Measurements from ENCODE around the gene UBAP2L.

UBAP2L gene

GRCh38 chr1:154182344-154183045, 38.3 kb upstream of the UBAP2L start:
- Histone ChIP-seq H3K36me3 (ENCODE audit: insufficient read depth, low read length) (peaks cover 37% of the 10 kb centered on the region), H3K79me2 (ENCODE audit: insufficient read depth, low read length) (peaks cover 58% of the 10 kb centered on the region), H3K4me3 (ENCODE audit: low read depth in 1 of 2, low read length in 2 of 2) (peak overlapping the region; percentile 59 to 86), H3K9me3 (ENCODE audit: insufficient read depth, low read length, severe bottlenecking) (no peaks in the 10 kb centered on the region), H2AFZ (ENCODE audit: low read depth, low read length) (peak overlapping the region; percentile 69), H3K27me3 (ENCODE audit: insufficient read depth, low read length, poor library complexity) (no peaks in the 10 kb centered on the region), H3K9ac (ENCODE audit: low read depth, low read length) (peak overlapping the region; percentile 78), H3K4me2 (ENCODE audit: insufficient read depth, low read length) (peak overlapping the region; percentile 92), H4K20me1 (ENCODE audit: insufficient read depth, low read length) (peaks cover 47% of the 10 kb centered on the region), H3K4me1 (ENCODE audit: insufficient read depth, low read length) (peaks cover 56% of the 10 kb centered on the region), H3K27ac (ENCODE audit: low read length) (peak overlapping the region; percentile 87)
- DNase-seq (peak; percentile 91), ATAC-seq (ENCODE audit: insufficient read depth, low read depth) (peak; percentile 77)
- TF ChIP-seq CTCF (IDR thresholded peaks at IDR 0.05; ENCODE audit: borderline replicate concordance, extremely low read depth, low read length, poor library complexity, severe bottlenecking) (no peak), EZH2 (IDR thresholded peaks at IDR 0.05; ENCODE audit: borderline replicate concordance, low read depth, low read length, severe bottlenecking) (no peak)

GRCh38 chr1:154183046-154183915, 37.5 kb upstream of the UBAP2L start:
- Histone ChIP-seq H3K4me1 (ENCODE audit: insufficient read depth, low read length) (peaks cover 48% of the 10 kb centered on the region), H3K36me3 (ENCODE audit: insufficient read depth, low read length) (peaks cover 29% of the 10 kb centered on the region), H3K9me3 (ENCODE audit: insufficient read depth, low read length, severe bottlenecking) (no peaks in the 10 kb centered on the region), H2AFZ (ENCODE audit: low read depth, low read length) (peak overlapping the region; percentile 93), H4K20me1 (ENCODE audit: insufficient read depth, low read length) (peaks cover 39% of the 10 kb centered on the region), H3K4me2 (ENCODE audit: insufficient read depth, low read length) (peak overlapping the region; percentile 92), H3K9ac (ENCODE audit: low read depth, low read length) (peak overlapping the region; percentile 78), H3K4me3 (ENCODE audit: low read depth in 1 of 2, low read length in 2 of 2) (peak overlapping the region; percentile 59 to 86), H3K79me2 (ENCODE audit: insufficient read depth, low read length) (peaks cover 50% of the 10 kb centered on the region), H3K27ac (ENCODE audit: low read length) (peak overlapping the region; percentile 87), H3K27me3 (ENCODE audit: insufficient read depth, low read length, poor library complexity) (no peaks in the 10 kb centered on the region)
- TF ChIP-seq EZH2 (IDR thresholded peaks at IDR 0.05; ENCODE audit: borderline replicate concordance, low read depth, low read length, severe bottlenecking) (no peak), CTCF (IDR thresholded peaks at IDR 0.05; ENCODE audit: borderline replicate concordance, extremely low read depth, low read length, poor library complexity, severe bottlenecking) (no peak)
- ATAC-seq (ENCODE audit: insufficient read depth, low read depth) = peak; percentile 82
- DNase-seq = peak; percentile 97

GRCh38 chr1:154186177-154186576, 34.6 kb upstream of the UBAP2L start:
- ATAC-seq (ENCODE audit: insufficient read depth, low read depth) (no peak), DNase-seq (peak; percentile 63)
- Histone ChIP-seq H3K9ac (ENCODE audit: low read depth, low read length) (no peak overlapping the region), H3K36me3 (ENCODE audit: insufficient read depth, low read length) (peaks cover 3% of the 10 kb centered on the region; the same call in 1 of the 2 replicates), H3K9me3 (ENCODE audit: insufficient read depth, low read length, severe bottlenecking) (no peaks in the 10 kb centered on the region), H3K79me2 (ENCODE audit: insufficient read depth, low read length) (peaks cover 21% of the 10 kb centered on the region), H2AFZ (ENCODE audit: low read depth, low read length) (no peak overlapping the region; the same call in 1 of the 2 replicates), H3K4me1 (ENCODE audit: insufficient read depth, low read length) (peaks cover 19% of the 10 kb centered on the region), H4K20me1 (ENCODE audit: insufficient read depth, low read length) (peaks cover 11% of the 10 kb centered on the region), H3K4me3 (ENCODE audit: low read depth in 1 of 2, low read length in 2 of 2) (no peak overlapping the region), H3K4me2 (ENCODE audit: insufficient read depth, low read length) (no peak overlapping the region), H3K27me3 (ENCODE audit: insufficient read depth, low read length, poor library complexity) (peaks cover 9% of the 10 kb centered on the region), H3K27ac (ENCODE audit: low read length) (no peak overlapping the region)
- TF ChIP-seq CTCF (IDR thresholded peaks at IDR 0.05; ENCODE audit: borderline replicate concordance, extremely low read depth, low read length, poor library complexity, severe bottlenecking) (peak; percentile 73), EZH2 (IDR thresholded peaks at IDR 0.05; ENCODE audit: borderline replicate concordance, low read depth, low read length, severe bottlenecking) (no peak)
